Effector CD8-positive, alpha-beta T cell (primary cell): ENCODE data around the gene TTLL12.

Experiments used
- DNase-seq: peaks from one replicate; lab custom pipeline; 2025; lab: John Stamatoyannopoulos, UW

TTLL12 gene

GRCh38 chr22:43199541-43199940, 12.6 kb upstream of the TTLL12 start:
- no peak for DNase-seq

GRCh38 chr22:43198936-43199335, 12.0 kb upstream of the TTLL12 start:
- no peak for DNase-seq

- DNase-seq = no peak
Observed at GRCh38 chr22:43198126-43198525, 11.2 kb upstream of the TTLL12 start.

- no peak for DNase-seq
Observed at GRCh38 chr22:43197271-43197941, 10.5 kb upstream of the TTLL12 start.

- no peak for DNase-seq
Observed at GRCh38 chr22:43191831-43192230, 4.9 kb upstream of the TTLL12 start.

- DNase-seq = no peak
Observed at GRCh38 chr22:43188829-43189545, 2.1 kb upstream of the TTLL12 start.

GRCh38 chr22:43187171-43188099, 501 bp upstream of the TTLL12 start:
- DNase-seq = peak; percentile 94

- no peak for DNase-seq
Observed at GRCh38 chr22:43185860-43186261, 1.1 kb downstream of the TTLL12 start.

- no peak for DNase-seq
Observed at GRCh38 chr22:43183496-43184277, 3.2 kb downstream of the TTLL12 start.

GRCh38 chr22:43182726-43183125, 4.2 kb downstream of the TTLL12 start:
- no peak for DNase-seq

- no peak for DNase-seq
Observed at GRCh38 chr22:43182118-43182517, 4.8 kb downstream of the TTLL12 start.

GRCh38 chr22:43181321-43182076, 5.4 kb downstream of the TTLL12 start:
- DNase-seq = no peak

GRCh38 chr22:43180670-43181069, 6.3 kb downstream of the TTLL12 start:
- DNase-seq = no peak

- no peak for DNase-seq
Observed at GRCh38 chr22:43179911-43180195, 7.1 kb downstream of the TTLL12 start.

- no peak for DNase-seq
Observed at GRCh38 chr22:43179146-43179910, 7.6 kb downstream of the TTLL12 start.

- DNase-seq = no peak
Observed at GRCh38 chr22:43177479-43177878, 9.5 kb downstream of the TTLL12 start.

- DNase-seq = no peak
Observed at GRCh38 chr22:43176090-43176489, 10.8 kb downstream of the TTLL12 start.

- no peak for DNase-seq
Observed at GRCh38 chr22:43174941-43175531, 11.9 kb downstream of the TTLL12 start.

GRCh38 chr22:43173976-43174720, 12.8 kb downstream of the TTLL12 start:
- no peak for DNase-seq
